Brain microvascular endothelial cell (primary cell): ENCODE data around the gene MRPL14.

Experiments used
- DNase-seq: peaks from one replicate; pipeline ENCODE4 v3.0.0-alpha.2; 2020
- H3K27ac ChIP-seq: fragments of 250-450 bp; sonication (Bioruptor Pico); 2 replicates; pipeline ENCODE4 v1.5.1; 2020; ENCODE audit warnings: mild to moderate bottlenecking, moderate library complexity
- H3K27me3 ChIP-seq: fragments of 250-450 bp; sonication (Bioruptor Pico); replicated peaks from 2 replicates; pipeline ENCODE4 v1.5.1; 2020; ENCODE audit warnings: mild to moderate bottlenecking
- H3K36me3 ChIP-seq: fragments of 250-450 bp; sonication (Bioruptor Pico); replicated peaks from 2 replicates; pipeline ENCODE4 v1.5.1; 2020; ENCODE audit warnings: mild to moderate bottlenecking
- H3K4me3 ChIP-seq: 2 replicates; pipeline ENCODE4 v1.5.1; 2011; ENCODE audit warnings: low read depth, mild to moderate bottlenecking, control low read depth, low read length, moderate library complexity
- in situ Hi-C: cut with HindIII; loops from 2 replicates; pipeline ENCODE4 v1.10.0; 2017; ENCODE audit warnings: low sequenced_read_pairs, low pct_ligation_motif_present
- TF ChIP-seq, protein P1 (sequence below): IDR thresholded peaks from 2 replicates; pipeline ENCODE4 v1.5.1; 2011; ENCODE audit warnings: low read depth, mild to moderate bottlenecking, moderate library complexity, low read length, control low read depth, inconsistent platforms; ENCODE audit errors: missing control alignments

The MRPL14 gene

DNA sequence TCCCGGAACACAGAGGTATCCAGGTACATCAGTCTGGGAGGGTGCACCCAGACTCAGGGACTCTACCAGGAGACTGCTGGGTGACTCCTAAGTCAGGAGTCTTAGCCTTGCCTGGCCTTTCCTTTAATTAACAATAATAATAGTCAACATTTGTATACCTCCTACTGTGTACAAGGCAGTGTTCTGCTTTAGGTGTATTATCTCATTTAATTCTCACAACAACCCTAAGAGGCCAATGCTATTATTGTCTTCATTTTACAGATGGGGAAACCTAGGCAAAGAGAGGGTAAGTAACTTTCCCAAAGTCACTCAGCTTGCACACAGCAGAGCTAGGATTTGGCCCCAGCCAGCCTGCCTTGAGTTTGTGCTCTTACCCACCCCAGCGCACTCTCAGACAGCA is 39.6 kb downstream of the MRPL14 start:
- no peak overlapping the region for H3K27ac ChIP-seq
- TF ChIP-seq, protein P1, sequence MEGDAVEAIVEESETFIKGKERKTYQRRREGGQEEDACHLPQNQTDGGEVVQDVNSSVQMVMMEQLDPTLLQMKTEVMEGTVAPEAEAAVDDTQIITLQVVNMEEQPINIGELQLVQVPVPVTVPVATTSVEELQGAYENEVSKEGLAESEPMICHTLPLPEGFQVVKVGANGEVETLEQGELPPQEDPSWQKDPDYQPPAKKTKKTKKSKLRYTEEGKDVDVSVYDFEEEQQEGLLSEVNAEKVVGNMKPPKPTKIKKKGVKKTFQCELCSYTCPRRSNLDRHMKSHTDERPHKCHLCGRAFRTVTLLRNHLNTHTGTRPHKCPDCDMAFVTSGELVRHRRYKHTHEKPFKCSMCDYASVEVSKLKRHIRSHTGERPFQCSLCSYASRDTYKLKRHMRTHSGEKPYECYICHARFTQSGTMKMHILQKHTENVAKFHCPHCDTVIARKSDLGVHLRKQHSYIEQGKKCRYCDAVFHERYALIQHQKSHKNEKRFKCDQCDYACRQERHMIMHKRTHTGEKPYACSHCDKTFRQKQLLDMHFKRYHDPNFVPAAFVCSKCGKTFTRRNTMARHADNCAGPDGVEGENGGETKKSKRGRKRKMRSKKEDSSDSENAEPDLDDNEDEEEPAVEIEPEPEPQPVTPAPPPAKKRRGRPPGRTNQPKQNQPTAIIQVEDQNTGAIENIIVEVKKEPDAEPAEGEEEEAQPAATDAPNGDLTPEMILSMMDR: no peak
- H3K4me3 ChIP-seq: no peak overlapping the region
- no peak for DNase-seq
- no peaks in the 10 kb centered on the region for H3K27me3 ChIP-seq
- in situ Hi-C loops: no loop called here
- H3K36me3 ChIP-seq: no peaks in the 10 kb centered on the region

DNA sequence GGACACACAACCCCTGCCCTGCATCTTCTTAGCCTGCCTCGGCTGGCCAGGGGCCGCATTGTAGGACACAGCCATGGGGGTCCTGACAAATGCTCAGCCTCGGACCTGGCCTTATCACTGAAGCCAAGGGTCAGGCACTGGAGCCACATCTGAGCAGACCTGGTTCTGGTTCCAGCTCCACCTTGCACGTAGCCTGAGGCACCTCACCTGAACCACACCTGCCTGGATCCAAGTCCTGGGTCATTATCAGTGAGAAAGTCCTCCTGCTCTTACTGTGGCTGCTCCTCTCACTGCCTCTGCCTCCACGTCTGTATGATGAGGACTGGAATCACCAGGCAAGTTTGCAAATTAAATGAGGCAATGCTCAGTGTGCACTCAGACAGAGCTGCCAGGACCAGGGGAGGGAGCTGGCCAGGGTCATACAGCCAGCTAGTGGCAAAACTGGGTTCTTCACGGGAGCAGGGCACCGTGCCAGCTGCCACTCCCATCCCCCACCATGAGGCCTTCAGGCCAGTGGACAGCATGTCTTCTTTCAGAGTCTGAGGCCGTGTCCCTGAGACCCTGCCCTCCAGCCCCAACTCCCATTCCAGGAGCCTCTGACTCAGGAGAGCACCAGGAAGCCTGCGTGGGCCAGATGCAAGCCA is 40.2 kb downstream of the MRPL14 start:
- DNase-seq: no peak
- no peaks in the 10 kb centered on the region for H3K27me3 ChIP-seq
- H3K36me3 ChIP-seq: no peaks in the 10 kb centered on the region
- no peak overlapping the region for H3K4me3 ChIP-seq
- TF ChIP-seq, protein P1: no peak
- in situ Hi-C loops: no loop called here
- H3K27ac ChIP-seq: no peak overlapping the region

DNA sequence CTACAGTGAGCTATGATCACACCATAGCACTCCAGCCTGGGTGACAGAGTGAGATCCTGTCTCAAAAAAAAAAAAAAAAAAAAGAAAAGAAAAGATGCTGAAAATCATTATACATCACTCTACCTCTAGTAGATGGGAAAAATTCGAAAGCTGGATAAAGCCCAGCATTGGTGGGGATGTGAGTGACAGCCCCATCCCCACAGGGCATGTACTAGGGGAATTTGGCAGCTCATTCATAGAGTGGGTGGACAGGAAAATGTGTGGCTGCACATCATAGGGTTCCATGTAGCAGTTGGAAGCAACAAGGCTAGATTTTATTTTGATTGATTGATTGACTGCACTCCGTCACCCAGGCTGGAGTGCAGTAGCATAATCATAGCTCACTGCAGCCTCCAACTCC is 42.0 kb downstream of the MRPL14 start:
- no peak overlapping the region for H3K27ac ChIP-seq
- in situ Hi-C loops: no loop called here
- H3K27me3 ChIP-seq: no peaks in the 10 kb centered on the region
- H3K4me3 ChIP-seq: no peak overlapping the region
- TF ChIP-seq, protein P1: no peak
- DNase-seq: no peak
- H3K36me3 ChIP-seq: no peaks in the 10 kb centered on the region

DNA sequence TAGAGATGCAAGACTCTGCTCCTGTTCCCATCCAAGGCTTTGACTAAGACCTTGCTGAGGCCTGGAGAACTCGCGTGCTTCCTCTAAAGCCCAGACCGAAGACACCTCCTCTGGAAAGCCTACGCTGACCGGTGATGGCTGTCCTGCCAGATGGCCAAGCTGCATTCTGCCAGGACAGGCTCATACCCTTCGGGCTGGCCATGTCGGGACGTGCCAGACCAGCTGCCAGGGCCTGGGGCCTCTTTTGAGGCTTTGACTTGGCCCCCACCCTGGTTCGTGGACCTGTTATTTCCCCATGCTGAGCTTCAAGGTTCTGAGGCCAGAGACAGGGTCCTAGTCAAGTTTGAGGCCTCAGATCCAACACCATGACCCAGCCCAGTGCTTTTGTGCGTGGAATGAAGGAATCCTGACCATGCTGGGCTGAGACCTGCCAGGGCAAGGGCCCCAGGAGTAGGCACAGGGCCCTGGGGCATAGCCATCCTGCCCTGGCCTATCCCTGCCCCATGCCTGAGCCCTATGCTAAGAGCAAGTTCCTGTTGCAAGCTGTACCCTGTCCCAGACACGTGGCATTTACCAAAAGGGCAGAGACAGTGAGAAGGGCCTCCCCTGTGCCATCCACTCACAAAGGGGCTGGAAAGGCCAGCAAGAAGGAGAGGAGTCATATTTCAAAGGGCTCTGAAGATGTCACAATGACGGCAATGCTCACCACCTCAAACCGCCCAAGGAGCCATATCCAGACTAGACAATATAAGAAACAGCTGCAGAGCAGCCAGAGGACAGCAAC is 42.8 kb downstream of the MRPL14 start:
- Histone ChIP-seq H3K4me3 (no peak overlapping the region), H3K27me3 (no peaks in the 10 kb centered on the region), H3K36me3 (no peaks in the 10 kb centered on the region), H3K27ac (no peak overlapping the region)
- in situ Hi-C loops: no loop called here
- no peak for DNase-seq
- TF ChIP-seq, protein P1: no peak

DNA sequence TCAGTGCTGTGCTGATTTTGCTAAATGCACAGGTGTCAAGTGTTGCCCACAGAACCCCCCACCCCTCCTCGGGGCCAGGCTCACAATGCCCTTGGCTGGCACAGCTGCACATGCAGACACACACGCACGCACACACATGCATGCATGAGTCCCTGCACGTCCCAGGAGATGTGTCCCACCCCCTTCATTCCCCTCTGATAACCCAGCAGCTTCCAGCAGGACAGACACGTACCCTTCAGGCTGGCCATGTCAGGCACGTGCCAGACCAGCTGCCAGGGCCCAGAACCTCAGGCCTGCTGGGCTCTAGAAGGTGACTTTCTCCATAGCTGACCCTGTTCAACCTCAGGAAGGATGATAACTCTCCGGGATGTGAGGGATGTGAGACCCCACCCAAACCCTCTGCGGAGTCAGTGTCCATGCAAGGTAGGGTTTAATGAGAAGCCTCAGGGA is 44.4 kb downstream of the MRPL14 start:
- no peaks in the 10 kb centered on the region for H3K36me3 ChIP-seq
- in situ Hi-C loops: no loop called here
- H3K27me3 ChIP-seq: no peaks in the 10 kb centered on the region
- DNase-seq: no peak
- no peak overlapping the region for H3K4me3 ChIP-seq
- TF ChIP-seq, protein P1: no peak
- no peak overlapping the region for H3K27ac ChIP-seq
